Measurements from ENCODE around the gene ANXA11. TPM values are rescaled to one million over a fixed set of nuclear protein-coding genes. Genes with fewer than 3 reads are reported as not detected.

The ANXA11 gene
- polyA plus RNA-seq, 1 experiment, result 161 TPM

- ChIA-PET CTCF (interaction anchor here (0.7 kb wide), 1 partner anchor 137 kb away, joined by 3 read pairs; no protein-coding TSS in a partner anchor), POLR2A (no interaction called here)
- Histone ChIP-seq H3K27me3 (ENCODE audit: control insufficient read depth, insufficient read depth, low read length) (no peaks in the 10 kb centered on the region), H3K27ac (ENCODE audit: low read depth, low read length) (no peak overlapping the region), H3K4me3 (ENCODE audit: low read depth, low read length) (no peak overlapping the region), H3K9me3 (ENCODE audit: control insufficient read depth, insufficient read depth, low read length) (peaks cover 4% of the 10 kb centered on the region)
- TF ChIP-seq, protein P1, sequence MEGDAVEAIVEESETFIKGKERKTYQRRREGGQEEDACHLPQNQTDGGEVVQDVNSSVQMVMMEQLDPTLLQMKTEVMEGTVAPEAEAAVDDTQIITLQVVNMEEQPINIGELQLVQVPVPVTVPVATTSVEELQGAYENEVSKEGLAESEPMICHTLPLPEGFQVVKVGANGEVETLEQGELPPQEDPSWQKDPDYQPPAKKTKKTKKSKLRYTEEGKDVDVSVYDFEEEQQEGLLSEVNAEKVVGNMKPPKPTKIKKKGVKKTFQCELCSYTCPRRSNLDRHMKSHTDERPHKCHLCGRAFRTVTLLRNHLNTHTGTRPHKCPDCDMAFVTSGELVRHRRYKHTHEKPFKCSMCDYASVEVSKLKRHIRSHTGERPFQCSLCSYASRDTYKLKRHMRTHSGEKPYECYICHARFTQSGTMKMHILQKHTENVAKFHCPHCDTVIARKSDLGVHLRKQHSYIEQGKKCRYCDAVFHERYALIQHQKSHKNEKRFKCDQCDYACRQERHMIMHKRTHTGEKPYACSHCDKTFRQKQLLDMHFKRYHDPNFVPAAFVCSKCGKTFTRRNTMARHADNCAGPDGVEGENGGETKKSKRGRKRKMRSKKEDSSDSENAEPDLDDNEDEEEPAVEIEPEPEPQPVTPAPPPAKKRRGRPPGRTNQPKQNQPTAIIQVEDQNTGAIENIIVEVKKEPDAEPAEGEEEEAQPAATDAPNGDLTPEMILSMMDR (IDR thresholded peaks at IDR 0.05; ENCODE audit: low read depth, low read length), result no peak
- DNase-seq (ENCODE audit: low read depth, low spot score), result no peak
Observed at GRCh38 chr10:80196270-80196949, 8.9 kb downstream of the ANXA11 start.

DNA sequence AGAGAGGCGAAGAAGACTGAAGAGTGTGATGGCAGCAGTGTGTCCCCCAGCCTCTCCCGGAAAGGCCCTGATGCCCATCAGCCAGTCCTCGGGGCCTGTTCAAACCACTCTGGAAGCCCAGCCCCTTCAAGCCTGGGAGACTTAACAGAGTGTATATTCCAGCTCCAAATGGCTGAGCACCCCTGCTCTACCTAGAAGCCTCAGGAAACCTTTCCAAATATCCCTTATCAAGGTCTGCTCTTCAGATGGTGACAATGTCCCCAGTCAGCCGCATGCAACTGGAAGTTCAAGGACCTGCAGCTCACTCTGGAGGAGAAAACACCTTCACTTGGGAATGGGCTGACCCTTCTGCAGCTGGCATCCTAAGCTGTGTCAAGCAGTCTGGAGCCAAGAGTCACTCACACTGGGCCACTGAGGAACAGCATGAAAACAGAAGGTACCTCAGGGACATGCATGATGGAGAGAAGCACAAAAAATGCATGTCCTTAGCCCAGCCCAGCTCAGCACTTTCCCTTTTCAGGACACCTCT, 10.2 kb downstream of the ANXA11 start:
- Histone ChIP-seq H3K27me3 (ENCODE audit: control insufficient read depth, insufficient read depth, low read length) (no peaks in the 10 kb centered on the region), H3K9me3 (ENCODE audit: control insufficient read depth, insufficient read depth, low read length) (peaks cover 4% of the 10 kb centered on the region), H3K27ac (ENCODE audit: low read depth, low read length) (no peak overlapping the region), H3K4me3 (ENCODE audit: low read depth, low read length) (no peak overlapping the region)
- ChIA-PET CTCF (no interaction called here), POLR2A (no interaction called here)
- DNase-seq (ENCODE audit: low read depth, low spot score), result no peak
- TF ChIP-seq, protein P1 (IDR thresholded peaks at IDR 0.05; ENCODE audit: low read depth, low read length), result no peak

- CTCF ChIA-PET, result interaction anchor here (1.0 kb wide), 1 partner anchor 9 kb away, joined by 3 read pairs; no protein-coding TSS in a partner anchor
Observed at GRCh38 chr10:80194373-80195045, 10.8 kb downstream of the ANXA11 start.

GRCh38 chr10:80192553-80192952, 12.8 kb downstream of the ANXA11 start:
- DNase-seq (ENCODE audit: low read depth, low spot score), result no peak
- CTCF ChIA-PET, result no interaction called here
- TF ChIP-seq, protein P1 (IDR thresholded peaks at IDR 0.05; ENCODE audit: low read depth, low read length), result no peak
- POLR2A ChIA-PET, result no interaction called here
- Histone ChIP-seq H3K4me3 (ENCODE audit: low read depth, low read length) (no peak overlapping the region), H3K27me3 (ENCODE audit: control insufficient read depth, insufficient read depth, low read length) (no peaks in the 10 kb centered on the region), H3K27ac (ENCODE audit: low read depth, low read length) (no peak overlapping the region), H3K9me3 (ENCODE audit: control insufficient read depth, insufficient read depth, low read length) (peaks cover 4% of the 10 kb centered on the region)

More at GRCh38 chr10:80194373-80195045, 10.8 kb downstream of the ANXA11 start:
- POLR2A ChIA-PET, result interaction anchor here (0.7 kb wide), 2 partner anchors 143 to 717 kb away, joined by 5 to 6 read pairs; no protein-coding TSS in a partner anchor
- no peak overlapping the region for H3K27ac ChIP-seq (ENCODE audit: low read depth, low read length)
- H3K4me3 ChIP-seq (ENCODE audit: low read depth, low read length), result no peak overlapping the region
- no peaks in the 10 kb centered on the region for H3K27me3 ChIP-seq (ENCODE audit: control insufficient read depth, insufficient read depth, low read length)
- peaks cover 4% of the 10 kb centered on the region for H3K9me3 ChIP-seq (ENCODE audit: control insufficient read depth, insufficient read depth, low read length)
- TF ChIP-seq, protein P1 (IDR thresholded peaks at IDR 0.05; ENCODE audit: low read depth, low read length), result no peak
- DNase-seq (ENCODE audit: low read depth, low spot score), result no peak

All from AG04450 (cell line).